ENCODE data around the gene LPP.

GRCh38 chr3:188407158-188407880 is 253.4 kb downstream of the LPP start:
- TF ChIP-seq CTCF (IDR thresholded peaks at IDR 0.05) (no peak), EP300 (IDR thresholded peaks at IDR 0.05) (no peak)

Data from stomach (tissue), 4 donors.